ENCODE data around the gene B4GALT6. TPM values are rescaled to one million over a fixed set of nuclear protein-coding genes. Genes with fewer than 3 reads are reported as not detected.

Gene B4GALT6
- total RNA-seq, 1 donor from 2014 or later = 12.2 TPM

GRCh38 chr18:31716362-31716761 lies 32.0 kb upstream of the B4GALT6 start:
- no peak overlapping the region for H3K27ac Mint-ChIP-seq (ENCODE audit: unreplicated experiment)
- DNase-seq (ENCODE audit: low spot score) = no peak
- no peaks in the 10 kb centered on the region for H3K27me3 Mint-ChIP-seq (ENCODE audit: low read depth)
- TF ChIP-seq CTCF (IDR thresholded peaks at IDR 0.05) = no peak
- no peaks in the 10 kb centered on the region for H3K4me1 Mint-ChIP-seq (ENCODE audit: low read depth)
- H3K36me3 Mint-ChIP-seq (ENCODE audit: low read depth) = peaks cover 1% of the 10 kb centered on the region
- H3K9me3 Mint-ChIP-seq (ENCODE audit: low read depth) = peaks cover 10% of the 10 kb centered on the region
- H3K4me3 Mint-ChIP-seq (ENCODE audit: unreplicated experiment) = no peak overlapping the region

- H3K4me1 Mint-ChIP-seq (ENCODE audit: low read depth) = no peaks in the 10 kb centered on the region
- no peak for DNase-seq (ENCODE audit: low spot score)
- no peak overlapping the region for H3K27ac Mint-ChIP-seq (ENCODE audit: unreplicated experiment)
- no peak overlapping the region for H3K4me3 Mint-ChIP-seq (ENCODE audit: unreplicated experiment)
- no peak for TF ChIP-seq CTCF (IDR thresholded peaks at IDR 0.05)
- no peaks in the 10 kb centered on the region for H3K27me3 Mint-ChIP-seq (ENCODE audit: low read depth)
- H3K9me3 Mint-ChIP-seq (ENCODE audit: low read depth) = no peaks in the 10 kb centered on the region
- H3K36me3 Mint-ChIP-seq (ENCODE audit: low read depth) = no peaks in the 10 kb centered on the region
These were observed 27.2 kb upstream of the B4GALT6 start for GRCh38 chr18:31711365-31712172.

DNA sequence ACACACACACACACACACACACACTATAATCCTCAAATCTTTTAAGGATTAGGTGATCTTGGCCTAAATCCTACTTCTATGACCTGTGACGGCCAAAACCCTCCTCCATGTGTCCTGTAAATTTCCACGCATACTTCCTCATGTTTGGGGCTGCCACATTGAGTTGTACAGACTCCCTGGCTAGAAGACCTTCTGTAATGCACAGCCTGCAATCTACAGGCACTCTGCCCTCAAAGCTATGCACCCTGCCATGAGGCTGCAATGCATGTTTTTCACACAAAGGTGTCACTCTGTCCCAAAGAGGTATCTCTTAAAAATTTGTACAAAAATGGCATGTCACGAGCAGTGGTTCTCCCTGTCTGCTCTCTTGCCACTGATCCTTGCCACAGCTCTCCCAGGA lies 26.4 kb upstream of the B4GALT6 start:
- Mint-ChIP-seq H3K9me3 (ENCODE audit: low read depth) (no peaks in the 10 kb centered on the region), H3K27me3 (ENCODE audit: low read depth) (no peaks in the 10 kb centered on the region), H3K27ac (ENCODE audit: unreplicated experiment) (no peak overlapping the region), H3K4me1 (ENCODE audit: low read depth) (no peaks in the 10 kb centered on the region), H3K4me3 (ENCODE audit: unreplicated experiment) (no peak overlapping the region), H3K36me3 (ENCODE audit: low read depth) (no peaks in the 10 kb centered on the region)
- TF ChIP-seq CTCF (IDR thresholded peaks at IDR 0.05) = no peak
- no peak for DNase-seq (ENCODE audit: low spot score)

DNA sequence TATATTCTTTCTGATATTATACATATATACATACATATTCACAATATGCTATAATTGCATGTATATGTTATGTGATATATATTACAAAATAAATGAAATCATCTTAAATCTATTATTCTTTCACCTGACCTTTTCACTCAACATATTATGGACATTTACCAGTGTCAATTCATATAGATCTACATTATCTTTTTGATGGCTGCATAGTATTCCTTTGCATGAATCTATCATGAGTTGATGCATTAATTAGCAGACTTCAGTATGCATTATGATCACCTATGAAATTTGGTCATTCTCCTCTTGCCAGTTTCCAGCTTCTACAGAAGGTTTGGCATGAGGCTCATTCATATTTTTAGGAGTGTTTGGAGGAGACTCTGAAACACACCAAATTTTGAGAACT lies 23.4 kb upstream of the B4GALT6 start:
- no peak overlapping the region for H3K4me3 Mint-ChIP-seq (ENCODE audit: unreplicated experiment)
- no peaks in the 10 kb centered on the region for H3K4me1 Mint-ChIP-seq (ENCODE audit: low read depth)

GRCh38 chr18:31702449-31702848 lies 18.1 kb upstream of the B4GALT6 start:
- Mint-ChIP-seq H3K4me1 (ENCODE audit: low read depth) (no peaks in the 10 kb centered on the region), H3K9me3 (ENCODE audit: low read depth) (peaks cover 8% of the 10 kb centered on the region), H3K27me3 (ENCODE audit: low read depth) (no peaks in the 10 kb centered on the region), H3K4me3 (ENCODE audit: unreplicated experiment) (no peak overlapping the region), H3K36me3 (ENCODE audit: low read depth) (peaks cover 6% of the 10 kb centered on the region), H3K27ac (ENCODE audit: unreplicated experiment) (no peak overlapping the region)
- TF ChIP-seq CTCF (IDR thresholded peaks at IDR 0.05) = no peak
- no peak for DNase-seq (ENCODE audit: low spot score)

More for the DNA sequence above, 23.4 kb upstream of the B4GALT6 start:
- H3K9me3 Mint-ChIP-seq (ENCODE audit: low read depth) = no peaks in the 10 kb centered on the region
- no peaks in the 10 kb centered on the region for H3K27me3 Mint-ChIP-seq (ENCODE audit: low read depth)
- no peak overlapping the region for H3K27ac Mint-ChIP-seq (ENCODE audit: unreplicated experiment)
- no peak for DNase-seq (ENCODE audit: low spot score)
- no peaks in the 10 kb centered on the region for H3K36me3 Mint-ChIP-seq (ENCODE audit: low read depth)
- TF ChIP-seq CTCF (IDR thresholded peaks at IDR 0.05) = no peak
